Spinal cord (tissue), 10 donors: ENCODE data around the gene MAX. TPM values are rescaled to one million over a fixed set of nuclear protein-coding genes. Genes with fewer than 3 reads are reported as not detected.

Experiments
- DNase-seq, 6 donors: peaks; one replicate each; pipeline versions ENCODE4 v3.0.0 to v3.0.0-alpha.2; 2013 to 2015; ENCODE audit warnings: low spot score in 6 of 6, low read depth in 4 of 6
- H3K27ac ChIP-seq: one replicate; pipeline ENCODE4 v1.5.1; 2013; ENCODE audit warnings: low read depth, low read length, control low read depth
- H3K27me3 ChIP-seq: one replicate; pipeline ENCODE4 v1.6.1; 2013; ENCODE audit warnings: low read length; ENCODE audit not compliant: control insufficient read depth, insufficient read depth
- H3K36me3 ChIP-seq: one replicate; pipeline ENCODE4 v1.6.1; 2013; ENCODE audit warnings: low read length; ENCODE audit not compliant: control insufficient read depth, insufficient read depth
- H3K4me1 ChIP-seq: one replicate; pipeline ENCODE4 v1.6.1; 2013; ENCODE audit warnings: low read length; ENCODE audit not compliant: control insufficient read depth, insufficient read depth
- H3K4me3 ChIP-seq: one replicate; pipeline ENCODE4 v1.5.1; 2013; ENCODE audit warnings: low read depth, low read length, control low read depth
- H3K9me3 ChIP-seq: one replicate; pipeline ENCODE4 v1.6.1; 2013; ENCODE audit warnings: low read length; ENCODE audit not compliant: control insufficient read depth, insufficient read depth
- WGBS: methylation state at CpG from one replicate; pipeline ENCODE4 v1.1.5; 2013; ENCODE audit warnings: missing lambda C conversion rate; ENCODE audit not compliant: insufficient coverage; 5-methylcytosine and 5-hydroxymethylcytosine counted together
- polyA plus RNA-seq, 2 donors: library from polyadenylated mRNA; unstranded; fragments of 120-200 nt; gene quantifications; one replicate each; pipeline ENCODE4 v1.2.1, GENCODE V29; 2013; ENCODE audit not compliant: insufficient read length in 2 of 2
- total RNA-seq, 2 donors: library from RNA; depleted of rRNA in 1 of 2; stranded (reverse); fragments of 120-200 nt in 1 of 2; fragments of >200 nt in 1 of 2; gene quantifications; one replicate each; pipeline versions ENCODE4 v1.2.3 to v1.2.4, GENCODE V29; 2013 to 2014
- donor health status: healthy.

The MAX gene
- total and polyA plus RNA-seq, 4 donors: 48.2 to 76.7 (median 65.2) TPM

DNA sequence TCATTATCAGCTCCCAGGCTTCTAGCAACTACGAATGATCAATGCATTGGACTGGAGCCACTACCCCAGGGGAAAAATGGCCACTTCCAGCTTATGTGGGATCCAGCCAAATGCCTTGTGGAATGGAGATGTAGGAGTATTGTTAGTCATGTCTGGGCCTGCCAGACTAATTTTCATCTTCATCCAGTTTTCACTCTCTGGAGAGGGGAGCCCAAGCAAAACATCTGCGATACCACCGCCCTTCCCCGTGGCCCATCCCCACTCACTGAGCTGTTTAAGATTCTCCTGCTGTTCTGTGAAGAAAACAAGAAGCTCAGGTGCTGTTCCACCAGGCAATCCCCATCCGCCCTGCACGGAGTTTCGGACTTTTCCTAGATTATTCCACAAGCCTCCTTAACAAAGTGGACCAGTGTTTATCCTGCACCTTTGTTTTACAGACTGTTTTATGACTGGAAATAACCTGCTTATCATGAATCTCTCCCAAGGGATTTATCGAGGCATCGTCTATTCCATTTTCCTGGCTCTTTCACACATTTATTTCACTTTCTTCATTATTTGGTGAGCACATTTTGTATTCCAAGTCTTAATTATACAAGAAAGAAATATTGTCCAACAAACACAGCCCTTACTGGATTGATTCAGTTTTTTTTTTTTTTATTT lies 35.5 kb upstream of the MAX start:
- WGBS: 64% methylated on average over 5 of the region's 9 CpGs
- H3K4me1 ChIP-seq: peaks cover 5% of the 10 kb centered on the region
- no peaks in the 10 kb centered on the region for H3K27me3 ChIP-seq
- no peak overlapping the region for H3K27ac ChIP-seq
- peak in 1 of 6 donors; percentile 64 for DNase-seq
- H3K4me3 ChIP-seq: no peak overlapping the region
- no peaks in the 10 kb centered on the region for H3K36me3 ChIP-seq
- H3K9me3 ChIP-seq: no peaks in the 10 kb centered on the region

GRCh38 chr14:65134651-65135579 lies 32.6 kb upstream of the MAX start:
- 93% methylated on average over 5 of the region's 12 CpGs for WGBS
- Histone ChIP-seq H3K36me3 (no peaks in the 10 kb centered on the region), H3K27me3 (no peaks in the 10 kb centered on the region), H3K4me3 (no peak overlapping the region), H3K9me3 (no peaks in the 10 kb centered on the region), H3K27ac (no peak overlapping the region), H3K4me1 (peaks cover 5% of the 10 kb centered on the region)
- no peak for DNase-seq

DNA sequence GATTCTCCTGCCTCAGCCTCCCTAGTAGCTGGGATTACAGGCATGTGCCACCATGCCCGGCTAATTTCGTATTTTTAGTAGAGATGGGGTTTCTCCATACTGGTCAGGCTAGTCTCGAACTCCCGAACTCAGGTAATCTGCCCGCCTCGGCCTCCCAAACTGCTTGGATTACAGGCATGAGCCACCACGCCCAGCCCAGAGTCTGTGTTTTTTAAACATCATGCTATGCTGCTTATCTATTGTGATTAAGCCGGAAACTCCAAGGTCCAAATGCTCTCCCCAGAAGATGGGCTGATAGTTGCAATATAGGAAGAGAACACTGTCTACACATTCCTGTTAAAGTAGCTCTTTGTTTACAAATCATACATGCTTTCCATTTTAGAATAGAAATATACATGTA lies 30.5 kb upstream of the MAX start:
- no peak for DNase-seq
- Histone ChIP-seq H3K9me3 (no peaks in the 10 kb centered on the region), H3K27ac (no peak overlapping the region), H3K4me3 (no peak overlapping the region), H3K4me1 (peaks cover 5% of the 10 kb centered on the region), H3K27me3 (no peaks in the 10 kb centered on the region), H3K36me3 (no peaks in the 10 kb centered on the region)
- 81% methylated on average over 5 of the region's 8 CpGs for WGBS

GRCh38 chr14:65131301-65131701 lies 29.0 kb upstream of the MAX start:
- WGBS: 86% methylated on average over 3 of the region's 7 CpGs
- no peak for DNase-seq

DNA sequence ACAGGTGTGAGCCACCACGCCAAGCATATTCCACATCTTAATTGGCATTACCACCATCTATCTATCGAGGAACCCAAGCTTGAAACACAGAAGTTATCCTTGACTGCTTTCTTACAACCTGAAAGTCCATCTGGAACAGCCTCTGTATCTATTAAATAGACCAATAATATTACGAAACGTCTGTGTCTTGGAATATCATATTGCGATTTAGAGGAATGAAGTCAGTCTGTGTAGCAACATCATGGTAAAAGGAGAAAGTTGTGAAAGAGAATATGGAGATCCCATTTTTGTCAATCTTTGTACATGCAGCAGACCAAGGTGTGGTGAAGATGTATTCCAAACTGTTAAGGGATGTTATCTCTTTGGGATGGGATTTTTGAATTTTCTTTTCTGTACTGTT lies 25.8 kb upstream of the MAX start:
- 79% methylated on average over 3 of the region's 5 CpGs for WGBS
- Histone ChIP-seq H3K9me3 (no peaks in the 10 kb centered on the region), H3K27me3 (no peaks in the 10 kb centered on the region), H3K4me3 (no peak overlapping the region), H3K36me3 (no peaks in the 10 kb centered on the region), H3K4me1 (no peaks in the 10 kb centered on the region), H3K27ac (no peak overlapping the region)
- no peak for DNase-seq

More at GRCh38 chr14:65131301-65131701, 29.0 kb upstream of the MAX start:
- no peaks in the 10 kb centered on the region for H3K27me3 ChIP-seq
- no peaks in the 10 kb centered on the region for H3K36me3 ChIP-seq
- peaks cover 5% of the 10 kb centered on the region for H3K4me1 ChIP-seq
- no peak overlapping the region for H3K4me3 ChIP-seq
- no peaks in the 10 kb centered on the region for H3K9me3 ChIP-seq
- no peak overlapping the region for H3K27ac ChIP-seq

DNA sequence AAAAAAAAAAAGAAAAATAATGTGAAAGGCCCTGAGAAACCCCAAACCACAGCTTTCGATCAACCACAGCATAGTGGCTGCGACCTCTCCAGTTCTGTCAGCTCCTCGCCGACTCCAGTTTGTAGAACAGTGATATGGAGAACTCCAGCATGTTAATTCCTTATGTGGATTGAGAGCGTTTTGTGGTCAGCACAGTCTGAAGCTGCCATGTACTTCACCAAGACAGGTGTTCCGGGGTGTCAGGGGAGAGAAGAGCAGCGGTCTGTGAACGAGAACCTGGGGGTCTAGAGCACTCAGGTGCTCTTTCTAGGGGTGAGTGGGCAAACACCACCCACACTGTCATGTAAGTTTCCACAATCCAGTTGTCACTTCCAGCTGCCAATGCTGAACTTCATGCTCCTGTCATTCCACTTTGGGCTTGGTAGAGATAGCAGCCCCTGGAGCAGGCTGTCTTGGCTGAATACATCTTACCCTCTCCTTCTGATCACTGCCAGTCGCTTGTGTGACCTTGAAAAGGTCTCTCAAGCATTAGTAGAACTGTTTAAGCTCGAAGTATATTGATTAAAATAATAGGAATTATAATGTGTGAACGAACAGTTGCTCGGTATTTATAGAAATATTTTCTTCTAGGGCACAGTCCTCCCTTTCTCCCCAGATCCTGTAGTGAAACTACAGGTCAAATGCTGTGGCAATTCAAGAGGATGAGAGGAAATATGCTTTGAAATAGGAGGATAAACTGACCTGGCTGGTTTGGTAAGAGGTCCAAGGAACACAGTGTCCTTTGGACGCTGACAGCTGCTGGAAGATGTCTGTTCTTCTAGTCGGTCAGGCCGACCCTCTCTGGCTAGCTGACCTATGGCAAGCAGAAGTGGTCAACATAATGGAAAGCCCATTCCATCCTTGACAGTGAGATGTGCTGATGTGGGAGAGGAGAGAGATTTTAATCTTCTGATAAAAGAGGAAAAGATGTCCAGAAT lies 15.7 kb upstream of the MAX start:
- no peak for DNase-seq
- Histone ChIP-seq H3K27ac (no peak overlapping the region), H3K4me3 (no peak overlapping the region), H3K27me3 (no peaks in the 10 kb centered on the region), H3K4me1 (no peaks in the 10 kb centered on the region), H3K36me3 (no peaks in the 10 kb centered on the region), H3K9me3 (peaks cover 3% of the 10 kb centered on the region)
- 74% methylated on average over 3 of the region's 15 CpGs for WGBS

DNA sequence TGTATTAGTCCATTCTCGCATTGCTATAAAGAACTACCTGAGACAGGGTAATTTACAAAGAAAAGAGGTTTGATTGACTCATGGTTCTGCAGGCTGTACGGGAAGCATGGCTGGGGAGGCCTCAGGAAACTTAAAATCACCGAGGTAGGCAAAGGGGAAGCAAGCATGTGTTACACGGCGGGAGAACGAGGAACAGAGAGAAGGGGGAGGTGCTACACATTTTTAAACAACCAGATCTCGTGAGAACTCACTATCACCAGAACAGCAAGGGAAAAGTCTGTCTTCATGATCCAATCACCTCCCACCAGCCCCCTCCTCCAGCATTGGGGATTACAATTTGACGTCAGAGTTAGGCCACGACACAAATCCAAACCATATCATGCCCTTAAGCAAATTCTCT lies 13.3 kb upstream of the MAX start:
- no peaks in the 10 kb centered on the region for H3K36me3 ChIP-seq
- no peaks in the 10 kb centered on the region for H3K9me3 ChIP-seq
- H3K27me3 ChIP-seq: no peaks in the 10 kb centered on the region
- H3K4me1 ChIP-seq: no peaks in the 10 kb centered on the region
- no peak overlapping the region for H3K27ac ChIP-seq
- H3K4me3 ChIP-seq: no peak overlapping the region
- no peak for DNase-seq
- 100% methylated on average over 2 of the region's 9 CpGs for WGBS

DNA sequence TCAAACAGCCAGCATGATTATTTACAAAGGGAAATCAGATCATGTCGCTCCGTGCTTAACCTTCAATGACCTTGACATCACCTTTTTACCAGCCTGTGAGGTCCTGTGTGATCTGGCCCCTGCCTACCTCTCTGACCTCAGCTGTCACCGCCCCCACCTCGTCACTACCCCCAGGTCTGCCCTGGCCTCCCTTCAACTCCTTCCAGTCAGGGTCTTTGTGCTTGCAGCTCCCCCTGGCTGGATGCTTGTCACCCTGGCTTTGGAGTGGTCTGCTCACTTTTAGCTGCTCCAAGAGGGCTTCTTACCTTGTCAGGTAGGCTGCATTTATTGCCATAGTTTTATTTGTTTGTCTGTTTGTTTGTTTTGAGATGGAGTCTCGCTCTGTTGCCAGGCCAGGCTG lies 8.2 kb upstream of the MAX start:
- Histone ChIP-seq H3K27ac (no peak overlapping the region), H3K9me3 (no peaks in the 10 kb centered on the region), H3K4me1 (no peaks in the 10 kb centered on the region), H3K4me3 (no peak overlapping the region), H3K36me3 (no peaks in the 10 kb centered on the region), H3K27me3 (no peaks in the 10 kb centered on the region)
- DNase-seq: no peak
- 72% methylated on average over 4 of the region's 5 CpGs for WGBS

DNA sequence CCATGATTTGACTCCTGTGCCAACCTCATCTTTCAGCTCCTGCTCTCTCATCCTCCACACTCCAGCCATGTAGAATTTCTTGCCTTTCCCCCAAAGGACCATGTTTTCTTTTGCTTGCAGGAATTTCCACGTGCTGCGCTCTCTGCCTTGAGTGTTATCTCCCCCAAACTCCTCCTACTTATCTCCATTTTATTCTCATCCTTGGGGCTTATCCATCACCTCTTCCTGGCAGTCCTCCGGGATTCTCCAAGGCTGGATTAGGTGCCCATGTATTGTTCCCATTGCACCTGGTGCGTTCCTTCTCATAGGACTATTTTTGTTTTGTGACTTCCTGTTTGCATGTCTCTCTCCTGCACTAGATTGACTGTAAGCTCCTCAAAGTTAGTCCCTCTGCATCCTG lies 7.0 kb upstream of the MAX start:
- Histone ChIP-seq H3K4me1 (no peaks in the 10 kb centered on the region), H3K4me3 (no peak overlapping the region), H3K36me3 (no peaks in the 10 kb centered on the region), H3K9me3 (no peaks in the 10 kb centered on the region), H3K27ac (no peak overlapping the region), H3K27me3 (no peaks in the 10 kb centered on the region)
- WGBS: 87% methylated on average over 4 of the region's 4 CpGs
- no peak for DNase-seq
